Osteoblast (primary cell): Measurements from ENCODE around the gene TMEM184A. TPM values are rescaled to one million over a fixed set of nuclear protein-coding genes. Genes with fewer than 3 reads are reported as not detected.

Experiments
- DNase-seq: peaks from one replicate; pipeline ENCODE4 v3.0.0; 2011; ENCODE audit warnings: low spot score, mixed read lengths; ENCODE audit not compliant: insufficient read length; ENCODE audit errors: missing footprints
- H2AFZ ChIP-seq: 2 replicates; pipeline ENCODE4 v1.6.0; 2011; ENCODE audit warnings: mild to moderate bottlenecking, low read length
- H3K27ac ChIP-seq: 2 replicates; pipeline ENCODE4 v1.5.1; 2011; ENCODE audit warnings: mild to moderate bottlenecking, low read depth, low read length, moderate library complexity
- H3K27me3 ChIP-seq: 2 replicates; pipeline ENCODE4 v1.6.0; 2012; ENCODE audit warnings: mild to moderate bottlenecking, control low read depth, inconsistent platforms, low read length, moderate library complexity; ENCODE audit not compliant: insufficient read depth
- H3K36me3 ChIP-seq: 2 replicates; pipeline ENCODE4 v1.5.1; 2011; ENCODE audit warnings: mild to moderate bottlenecking, low read length, control low read depth, moderate library complexity; ENCODE audit not compliant: insufficient read depth
- H3K4me1 ChIP-seq: 2 replicates; pipeline ENCODE4 v1.5.1; 2011; ENCODE audit warnings: mild to moderate bottlenecking, low read length, control low read depth, moderate library complexity; ENCODE audit not compliant: insufficient read depth
- H3K4me2 ChIP-seq: 2 replicates; pipeline ENCODE4 v1.6.0; 2011; ENCODE audit warnings: mild to moderate bottlenecking, low read length; ENCODE audit not compliant: insufficient read depth
- H3K4me3 ChIP-seq: fragments of 200-600 bp; sonication (generic); 3 replicates; pipeline ENCODE4 v1.5.1; 2012; ENCODE audit warnings: mild to moderate bottlenecking, low read length, inconsistent platforms; ENCODE audit not compliant: insufficient read depth
- H3K79me2 ChIP-seq: 2 replicates; pipeline ENCODE4 v1.6.0; 2012; ENCODE audit warnings: mild to moderate bottlenecking, low read length, control low read depth, inconsistent platforms; ENCODE audit not compliant: insufficient read depth
- H3K9me3 ChIP-seq: 2 replicates; pipeline ENCODE4 v1.5.1; 2011; ENCODE audit warnings: low read depth, low read length, control low read depth
- H4K20me1 ChIP-seq: 2 replicates; pipeline ENCODE4 v1.6.0; 2012; ENCODE audit warnings: mild to moderate bottlenecking, low read length, control low read depth; ENCODE audit not compliant: insufficient read depth
- CTCF ChIP-seq: IDR thresholded peaks from 2 replicates; pipeline ENCODE4 v1.5.1; 2011; ENCODE audit warnings: mild to moderate bottlenecking, low read depth, low read length, moderate library complexity; ENCODE audit errors: extremely low read depth
- total RNA-seq: library from RNA; depleted of rRNA; stranded (reverse); fragments of >200 nt; gene quantifications from 2 replicates; pipeline ENCODE4 v1.2.3, GENCODE V29; 2012

Gene TMEM184A
- total RNA-seq, 1 donor, result under 0.01 TPM

GRCh38 chr7:1531263-1531978 lies 24.6 kb downstream of the TMEM184A start:
- peak; percentile 92 for DNase-seq
- Histone ChIP-seq H3K79me2 (peaks cover 36% of the 10 kb centered on the region), H2AFZ (no peak overlapping the region), H3K27ac (peak overlapping the region; percentile 95), H4K20me1 (peaks cover 7% of the 10 kb centered on the region), H3K4me3 (peak overlapping the region; percentile 80), H3K27me3 (no peaks in the 10 kb centered on the region), H3K4me2 (peak overlapping the region; percentile 90), H3K9me3 (no peaks in the 10 kb centered on the region), H3K36me3 (no peaks in the 10 kb centered on the region), H3K4me1 (peaks cover 30% of the 10 kb centered on the region)
- no peak for TF ChIP-seq CTCF

GRCh38 chr7:1530946-1531262 lies 25.1 kb downstream of the TMEM184A start:
- H3K4me2 ChIP-seq, result peak overlapping the region; percentile 90
- H3K79me2 ChIP-seq, result peaks cover 31% of the 10 kb centered on the region
- no peak overlapping the region for H3K27ac ChIP-seq
- H2AFZ ChIP-seq, result no peak overlapping the region
- H3K4me1 ChIP-seq, result peaks cover 31% of the 10 kb centered on the region
- TF ChIP-seq CTCF, result no peak
- H3K9me3 ChIP-seq, result no peaks in the 10 kb centered on the region
- no peaks in the 10 kb centered on the region for H3K27me3 ChIP-seq
- H4K20me1 ChIP-seq, result peaks cover 7% of the 10 kb centered on the region
- peak; percentile 90 for DNase-seq
- H3K4me3 ChIP-seq, result peak overlapping the region; percentile 80
- no peaks in the 10 kb centered on the region for H3K36me3 ChIP-seq

GRCh38 chr7:1529383-1530116 lies 26.5 kb downstream of the TMEM184A start:
- no peak overlapping the region for H3K4me2 ChIP-seq
- no peak for TF ChIP-seq CTCF
- no peaks in the 10 kb centered on the region for H3K9me3 ChIP-seq
- peaks cover 5% of the 10 kb centered on the region for H3K27me3 ChIP-seq
- H3K4me1 ChIP-seq, result peaks cover 31% of the 10 kb centered on the region
- no peak overlapping the region for H2AFZ ChIP-seq
- H3K79me2 ChIP-seq, result peaks cover 17% of the 10 kb centered on the region
- DNase-seq, result no peak
- no peak overlapping the region for H3K27ac ChIP-seq
- H4K20me1 ChIP-seq, result peaks cover 7% of the 10 kb centered on the region
- no peaks in the 10 kb centered on the region for H3K36me3 ChIP-seq
- H3K4me3 ChIP-seq, result no peak overlapping the region

- Histone ChIP-seq H3K4me3 (peak overlapping the region; percentile 28), H3K79me2 (no peaks in the 10 kb centered on the region), H3K9me3 (no peaks in the 10 kb centered on the region), H3K27me3 (peaks cover 25% of the 10 kb centered on the region), H3K36me3 (no peaks in the 10 kb centered on the region), H3K4me1 (peaks cover 3% of the 10 kb centered on the region), H4K20me1 (no peaks in the 10 kb centered on the region), H3K4me2 (peak overlapping the region; percentile 26), H3K27ac (no peak overlapping the region), H2AFZ (peak overlapping the region; percentile 77)
- no peak for TF ChIP-seq CTCF
- no peak for DNase-seq
These were observed 29.7 kb downstream of the TMEM184A start for GRCh38 chr7:1526271-1526754.
